ENCODE results near the gene GLYR1. TPM values are rescaled to one million over a fixed set of nuclear protein-coding genes. Genes with fewer than 3 reads are reported as not detected.

Gene GLYR1
- polyA plus RNA-seq, 1 donor from 2014 or later: 78.6 TPM

GRCh38 chr16:4859900-4860255, 12.8 kb upstream of the GLYR1 start:
- TF ChIP-seq MXI1 (conservative IDR thresholded peaks at IDR 0.05; ENCODE audit: poor library complexity, severe bottlenecking): no peak
- no peak for TF ChIP-seq REST (IDR thresholded peaks at IDR 0.05; ENCODE audit: borderline replicate concordance)
- no peak for TF ChIP-seq TAF1 (IDR thresholded peaks at IDR 0.05; ENCODE audit: low read depth)
- TF ChIP-seq POLR2AphosphoS5 (IDR thresholded peaks at IDR 0.05): no peak
- TF ChIP-seq EZH2 (IDR thresholded peaks at IDR 0.05; ENCODE audit: borderline replicate concordance, insufficient read depth, low read length, poor library complexity, severe bottlenecking): no peak
- TF ChIP-seq SMC3 (conservative IDR thresholded peaks at IDR 0.05; ENCODE audit: poor library complexity): no peak
- TF ChIP-seq RAD21 (conservative IDR thresholded peaks at IDR 0.05): no peak
- no peak for TF ChIP-seq CTCF (IDR thresholded peaks at IDR 0.05; ENCODE audit: poor library complexity, severe bottlenecking)
- TF ChIP-seq EP300 (conservative IDR thresholded peaks at IDR 0.05; ENCODE audit: poor library complexity, severe bottlenecking): no peak
- no peak overlapping the region for H3K4me3 ChIP-seq (ENCODE audit: low read length)
- no peak overlapping the region for H2AFZ ChIP-seq (ENCODE audit: low read depth, low read length)
- no peaks in the 10 kb centered on the region for H3K9me2 ChIP-seq (ENCODE audit: insufficient read depth, low read length)
- peaks cover 12% of the 10 kb centered on the region for H3K36me3 ChIP-seq (ENCODE audit: insufficient read depth, low read length)
- no peaks in the 10 kb centered on the region for H3K9me3 ChIP-seq (ENCODE audit: low read length)
- H3K9ac ChIP-seq (ENCODE audit: low read length): no peak overlapping the region
- no peaks in the 10 kb centered on the region for H4K20me1 ChIP-seq (ENCODE audit: insufficient read depth)
- H3F3A ChIP-seq (ENCODE audit: insufficient read depth, low read length, poor library complexity, severe bottlenecking): no peaks in the 10 kb centered on the region
- no peak overlapping the region for H3K4me2 ChIP-seq (ENCODE audit: low read length)
- peaks cover 13% of the 10 kb centered on the region for H3K79me2 ChIP-seq (replicated peaks; ENCODE audit: insufficient read depth, low read length)
- no peak overlapping the region for H3K27ac ChIP-seq (ENCODE audit: low read length)
- H3K27me3 ChIP-seq (ENCODE audit: insufficient read depth, low read depth, low read length): no peaks in the 10 kb centered on the region

GRCh38 chr16:4859190-4859899, 12.3 kb upstream of the GLYR1 start:
- Histone ChIP-seq H3K79me2 (replicated peaks; ENCODE audit: insufficient read depth, low read length) (peaks cover 8% of the 10 kb centered on the region), H2AFZ (ENCODE audit: low read depth, low read length) (no peak overlapping the region), H3K9me2 (ENCODE audit: insufficient read depth, low read length) (no peaks in the 10 kb centered on the region), H3K27ac (ENCODE audit: low read length) (no peak overlapping the region), H3K9me3 (ENCODE audit: low read length) (no peaks in the 10 kb centered on the region), H3K4me3 (ENCODE audit: low read length) (no peak overlapping the region), H3K4me2 (ENCODE audit: low read length) (no peak overlapping the region), H4K20me1 (ENCODE audit: insufficient read depth) (no peaks in the 10 kb centered on the region), H3K27me3 (ENCODE audit: insufficient read depth, low read depth, low read length) (no peaks in the 10 kb centered on the region), H3F3A (ENCODE audit: insufficient read depth, low read length, poor library complexity, severe bottlenecking) (no peaks in the 10 kb centered on the region), H3K9ac (ENCODE audit: low read length) (no peak overlapping the region), H3K36me3 (ENCODE audit: insufficient read depth, low read length) (peaks cover 12% of the 10 kb centered on the region)
- TF ChIP-seq EZH2 (IDR thresholded peaks at IDR 0.05; ENCODE audit: borderline replicate concordance, insufficient read depth, low read length, poor library complexity, severe bottlenecking) (no peak), MXI1 (conservative IDR thresholded peaks at IDR 0.05; ENCODE audit: poor library complexity, severe bottlenecking) (no peak)

Data from neural cell (in vitro differentiated cells).